Measurements from ENCODE around the gene SNCAIP.

DNA sequence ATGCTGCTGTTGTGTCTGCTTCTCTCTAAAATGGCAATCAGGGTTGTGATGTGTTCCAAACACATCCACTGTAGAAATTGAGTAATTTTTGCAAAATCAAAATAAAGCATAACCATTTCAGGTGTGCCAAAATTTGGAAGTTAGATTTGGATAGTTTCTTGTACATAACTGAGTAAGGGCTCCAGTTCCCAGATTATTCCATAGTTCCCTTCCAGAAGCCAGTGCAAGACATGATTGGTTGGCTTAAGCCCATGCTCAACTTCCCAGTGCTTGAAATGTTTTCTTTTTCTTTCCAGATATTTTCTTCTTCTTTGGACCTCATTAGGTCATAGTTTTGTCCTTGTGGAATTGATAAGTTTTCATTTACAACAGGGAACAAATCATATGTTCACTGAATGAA, 64.2 kb downstream of the SNCAIP start:
- no peak for TF ChIP-seq POLR2A (conservative IDR thresholded peaks at IDR 0.05)
- no peak for TF ChIP-seq CLOCK (CRISPR knock-in tag; IDR thresholded peaks at IDR 0.05; ENCODE audit: borderline replicate concordance)
